HG02623 (cell line): ENCODE results near the gene SLC35F3.
"Not testable (repeated sequence)": the region's sequence is repeated elsewhere in the genome, so short reads cannot be mapped to it uniquely, and the experiment has no call there.

ENCODE experiments used
- ATAC-seq: cut with Tn5 transposase; IDR thresholded peaks from one replicate; pipeline ENCODE4 v1.9.1; 2021; ENCODE audit warnings: moderate library complexity; ENCODE audit not compliant: unreplicated experiment

SLC35F3 gene

DNA sequence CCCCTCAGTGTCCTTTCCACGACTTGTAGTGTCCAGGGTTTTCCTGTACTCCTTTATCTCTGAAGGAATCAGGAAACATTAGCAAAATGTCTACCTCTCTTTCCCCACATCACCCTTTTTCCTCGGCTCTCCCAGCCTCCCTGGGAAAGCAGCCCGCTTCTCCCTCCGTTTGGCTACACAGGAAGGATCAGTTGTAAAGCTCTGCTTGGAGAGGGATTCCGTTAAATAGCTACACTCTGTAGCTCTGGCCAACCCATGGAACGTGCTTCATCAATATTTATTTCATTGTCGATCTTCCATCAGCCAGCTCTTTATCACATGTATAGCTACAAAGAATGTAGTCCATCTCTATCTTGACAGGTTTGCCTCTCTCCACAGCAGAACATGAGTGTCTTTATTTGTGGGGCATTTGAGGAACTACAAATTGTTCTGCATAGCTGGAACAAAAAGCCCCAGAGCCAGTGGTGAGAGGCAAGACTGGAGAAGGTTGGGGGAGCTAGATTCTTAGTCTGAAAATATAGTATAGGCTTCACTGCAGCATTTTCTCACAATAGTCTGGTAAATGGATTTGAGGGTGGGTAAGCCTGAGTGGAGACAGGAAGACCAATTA, 191.8 kb downstream of the SLC35F3 start:
- ATAC-seq: no peak

DNA sequence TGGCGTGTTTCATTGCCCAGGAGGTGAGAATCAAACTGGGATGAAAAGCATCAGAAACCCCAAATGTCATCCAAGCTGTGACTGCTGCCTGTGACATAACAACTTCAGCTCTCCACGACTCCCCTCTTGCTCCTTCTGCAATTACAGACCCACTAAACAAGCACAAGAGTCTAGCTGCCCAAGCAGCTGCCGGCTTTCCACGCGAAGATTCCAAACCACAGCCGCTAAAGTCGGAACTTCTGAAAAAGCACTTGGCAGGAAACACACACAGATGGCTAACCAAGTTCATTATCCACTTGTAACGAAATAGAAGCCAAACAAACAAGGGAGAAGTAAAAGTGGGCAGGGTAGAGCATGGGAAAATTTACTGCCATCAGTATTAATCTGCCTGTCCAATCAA, 198.1 kb downstream of the SLC35F3 start:
- ATAC-seq: no peak

DNA sequence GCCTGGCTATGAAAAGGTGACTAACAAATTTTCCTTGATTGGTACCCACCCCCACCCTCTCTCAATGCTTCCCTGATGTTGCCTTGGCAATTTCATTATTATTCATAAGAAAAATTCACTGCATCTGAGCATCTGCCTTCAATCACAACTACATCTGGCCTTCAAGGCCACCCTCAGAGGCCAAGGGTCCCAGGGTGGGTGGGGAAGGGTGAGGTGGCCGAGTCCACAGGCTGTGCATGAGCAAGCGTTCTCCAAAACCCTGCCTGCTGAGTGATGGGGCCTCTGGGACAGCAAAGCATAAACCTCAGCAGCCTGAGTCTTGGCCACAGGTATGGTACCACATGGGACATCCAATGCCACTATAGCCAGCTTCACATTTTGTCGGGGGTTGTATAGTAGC, 198.7 kb downstream of the SLC35F3 start:
- no peak for ATAC-seq

DNA sequence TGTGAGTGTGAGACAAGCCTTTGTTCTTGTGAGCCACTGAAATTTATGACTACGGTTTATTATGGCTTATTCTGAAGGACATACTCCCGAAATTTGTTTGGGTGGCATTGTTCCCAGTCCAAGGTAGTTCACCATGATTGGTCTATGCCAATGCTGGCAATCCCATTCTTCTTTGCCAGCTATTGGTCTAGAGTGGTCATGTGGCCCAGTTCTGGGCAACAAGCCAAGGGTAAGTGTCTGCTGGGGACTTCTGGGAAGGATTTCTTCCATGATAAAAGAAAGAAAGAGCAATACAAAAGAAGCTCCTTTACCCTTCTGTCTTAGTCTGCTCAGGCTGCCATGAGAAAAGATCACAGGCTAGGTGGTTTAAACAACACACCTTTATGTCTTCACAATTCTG, 201.6 kb downstream of the SLC35F3 start:
- ATAC-seq: no peak

DNA sequence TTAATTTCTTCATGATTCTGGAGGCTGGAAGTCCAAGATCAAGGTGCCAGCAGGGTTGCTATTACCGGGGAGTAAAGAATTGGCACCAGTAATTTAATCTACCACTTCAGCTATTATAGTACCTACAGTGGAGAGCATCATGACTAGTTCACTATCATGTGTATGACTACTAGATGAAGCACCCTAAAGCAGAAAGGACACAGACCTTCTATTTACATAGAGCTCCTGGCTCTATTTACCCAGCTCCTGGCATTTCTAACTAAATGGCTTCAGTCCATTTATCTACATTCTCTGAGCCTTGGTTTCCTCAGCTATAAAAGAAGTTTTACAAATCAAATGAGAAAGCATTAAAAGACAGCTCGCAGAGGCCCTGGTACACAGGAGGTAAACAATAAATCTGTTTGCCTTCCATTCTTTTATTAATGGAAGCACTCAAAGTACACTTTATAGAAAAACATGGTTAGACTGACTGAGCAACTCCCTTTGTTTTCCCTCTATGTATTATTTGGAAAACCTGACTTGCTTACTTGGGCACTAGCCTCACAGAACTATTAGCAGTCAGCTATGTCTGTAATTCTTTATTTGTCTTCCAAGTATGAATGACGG, 203.0 kb downstream of the SLC35F3 start:
- ATAC-seq: no peak

DNA sequence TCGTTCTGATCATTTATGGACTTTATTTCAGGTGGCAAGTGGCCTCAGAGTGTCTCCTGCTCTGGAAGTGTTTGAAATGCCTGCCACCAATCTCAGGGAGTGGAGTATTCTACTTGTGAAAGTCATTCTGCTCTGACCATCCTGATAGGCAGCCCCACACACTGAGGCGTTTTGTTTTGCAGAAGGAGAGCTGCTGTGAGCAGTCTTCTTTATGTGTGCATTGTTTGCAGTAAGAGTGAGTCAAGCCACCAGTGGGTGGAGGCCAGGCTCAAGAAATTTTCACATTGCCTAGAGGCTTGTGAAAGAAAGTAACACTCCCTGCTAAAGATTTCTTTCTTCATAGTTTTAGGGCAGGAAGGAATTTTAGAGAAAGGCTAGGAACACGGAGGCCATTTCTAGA, 204.4 kb downstream of the SLC35F3 start:
- no peak for ATAC-seq

DNA sequence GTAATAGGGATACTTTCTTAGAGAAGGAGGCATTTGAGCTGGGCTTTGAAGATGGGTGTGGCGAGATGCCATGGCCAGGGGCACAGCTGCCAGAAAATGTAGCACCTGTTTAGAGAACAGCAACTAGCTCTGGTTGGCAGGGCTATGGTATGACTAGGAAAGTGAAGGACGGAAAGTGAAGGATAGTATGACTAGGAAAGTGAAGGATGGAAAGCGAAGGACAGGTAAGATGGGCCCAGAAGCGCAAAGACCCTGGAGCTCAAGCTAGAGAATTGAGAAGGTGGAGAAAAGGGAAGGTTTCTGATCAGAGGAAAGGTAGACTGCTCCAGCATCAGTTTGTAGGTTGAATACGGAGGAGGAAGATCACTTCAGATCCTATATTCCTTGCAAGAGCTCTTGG, 205.4 kb downstream of the SLC35F3 start:
- ATAC-seq: no peak

DNA sequence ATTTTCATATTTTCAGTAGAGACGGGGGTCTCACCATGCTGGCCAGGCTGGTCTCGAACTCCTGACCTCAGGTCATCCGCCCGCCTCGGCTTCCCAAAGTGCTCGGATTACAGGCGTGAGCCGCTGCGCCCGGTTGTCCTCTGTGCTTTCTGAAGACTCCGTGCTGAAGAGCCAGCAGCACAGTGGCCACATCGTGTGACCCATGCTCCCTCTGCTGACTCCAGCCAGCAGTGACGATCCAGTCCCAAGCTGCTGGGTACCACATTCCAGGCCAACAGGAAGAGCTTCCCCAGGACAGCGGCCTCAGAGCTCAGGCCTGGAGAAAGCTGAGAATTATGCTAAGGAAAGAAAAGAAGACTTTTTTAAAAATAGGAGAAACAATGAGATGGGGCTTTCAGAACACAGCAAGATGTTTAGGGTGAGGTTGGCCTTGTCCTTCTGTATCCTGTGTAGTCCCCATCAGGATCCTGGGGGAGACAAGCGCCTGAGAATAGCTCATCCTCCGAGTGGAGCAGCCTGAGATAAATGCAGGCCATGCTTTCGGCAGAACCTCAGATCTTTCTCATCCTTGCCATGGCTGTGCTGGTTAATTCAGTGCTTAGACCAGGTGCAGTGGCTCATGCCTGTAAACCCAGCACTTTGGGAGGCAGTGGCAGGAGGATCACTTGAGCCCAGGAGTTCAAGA, 207.1 kb downstream of the SLC35F3 start:
- ATAC-seq: no peak

DNA sequence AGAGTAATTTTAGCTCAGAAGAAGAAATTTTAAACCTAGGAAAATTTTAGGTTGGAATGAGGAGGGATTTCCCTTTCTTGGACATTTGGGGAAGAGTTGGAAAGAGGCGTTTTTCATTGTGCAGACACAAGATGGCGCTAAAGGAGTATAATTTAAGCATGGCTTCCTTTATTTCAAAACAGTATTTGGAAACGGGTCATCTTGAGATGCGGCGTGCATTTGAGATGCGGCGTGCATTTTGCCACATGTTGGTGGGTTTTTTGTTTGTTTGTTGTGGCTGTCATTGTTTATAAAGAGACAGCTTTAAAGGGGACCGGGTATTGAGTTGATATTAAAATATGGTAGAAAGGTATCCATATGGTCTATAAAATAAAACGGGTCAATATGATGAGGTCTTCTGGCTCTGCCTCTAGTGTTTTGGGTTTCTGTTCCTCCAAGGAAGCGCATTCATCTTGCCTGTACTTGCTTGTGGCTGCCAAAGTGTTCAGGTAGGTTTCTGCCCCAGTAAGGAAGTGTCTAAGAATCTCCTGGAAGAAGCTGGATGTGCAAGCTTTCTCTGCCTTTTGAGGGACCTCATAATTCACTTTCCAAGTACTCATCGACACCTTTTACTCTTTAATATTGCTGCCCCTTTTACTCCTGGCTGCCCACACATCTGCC, 210.3 kb downstream of the SLC35F3 start:
- ATAC-seq: no peak

DNA sequence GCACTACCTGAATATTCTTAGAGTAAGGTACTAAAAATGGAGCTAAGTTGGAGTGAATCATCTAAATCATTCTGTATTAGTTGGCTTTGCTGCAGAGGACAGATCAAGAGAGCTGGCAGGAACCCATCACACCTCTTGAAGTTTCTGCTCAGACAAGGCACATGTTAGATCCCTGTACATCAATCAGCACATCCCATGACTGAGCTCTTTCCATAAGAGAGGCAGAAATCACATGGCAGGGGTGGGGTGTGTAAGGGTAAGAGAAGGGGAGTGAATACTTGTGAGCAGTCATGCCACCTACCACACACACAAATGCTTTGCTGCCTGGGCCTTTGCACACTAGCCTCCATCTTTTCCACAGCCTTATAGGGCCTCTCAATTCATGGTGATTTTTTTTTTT, 214.4 kb downstream of the SLC35F3 start:
- no peak for ATAC-seq

DNA sequence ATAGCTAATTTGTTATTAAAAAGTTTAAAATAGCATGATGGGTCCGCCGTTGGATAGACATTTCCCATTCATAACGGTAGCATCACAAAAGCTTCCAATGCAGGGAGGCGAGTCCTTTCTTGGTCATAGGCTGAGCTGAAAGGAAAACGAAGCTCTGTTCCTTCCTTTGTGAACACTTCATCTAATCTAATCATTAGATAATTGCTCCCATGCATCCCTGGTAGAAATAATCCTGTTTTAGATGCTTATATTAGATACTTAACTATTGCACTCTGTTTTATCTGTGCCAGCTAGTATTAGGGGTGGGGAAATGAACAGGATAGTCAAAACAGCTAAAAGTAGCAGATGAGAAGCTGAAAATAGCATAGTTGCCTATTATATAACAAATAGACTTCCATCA, 215.0 kb downstream of the SLC35F3 start:
- no peak for ATAC-seq

DNA sequence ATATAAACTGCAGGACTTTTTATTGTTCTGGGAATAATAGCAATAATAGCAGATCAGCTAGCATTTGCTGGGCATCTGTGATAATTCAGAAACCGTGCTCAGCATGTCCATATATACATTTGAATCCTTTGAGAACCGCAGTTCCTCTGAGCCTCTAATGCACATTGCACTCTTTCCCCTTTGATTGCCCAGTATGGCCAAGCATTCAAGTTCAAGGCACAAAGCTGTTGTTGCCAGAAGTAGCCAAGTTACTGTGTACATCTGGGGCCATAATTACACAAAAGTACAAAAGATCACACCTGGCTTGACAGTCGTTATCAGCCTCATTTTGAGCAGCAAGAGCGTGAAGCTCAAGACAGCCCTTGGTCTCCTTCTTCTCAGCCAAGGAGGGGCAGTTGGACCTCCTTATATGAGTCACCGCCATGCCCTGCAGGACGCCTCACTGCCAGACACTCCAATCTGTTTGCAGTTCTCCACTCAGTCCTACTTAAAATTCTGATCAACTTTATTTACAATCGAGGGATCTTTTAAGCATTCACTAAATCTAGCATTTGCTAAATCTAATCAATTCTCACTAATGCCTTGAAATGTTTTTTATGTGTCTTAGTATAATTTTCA, 216.0 kb downstream of the SLC35F3 start:
- no peak for ATAC-seq

DNA sequence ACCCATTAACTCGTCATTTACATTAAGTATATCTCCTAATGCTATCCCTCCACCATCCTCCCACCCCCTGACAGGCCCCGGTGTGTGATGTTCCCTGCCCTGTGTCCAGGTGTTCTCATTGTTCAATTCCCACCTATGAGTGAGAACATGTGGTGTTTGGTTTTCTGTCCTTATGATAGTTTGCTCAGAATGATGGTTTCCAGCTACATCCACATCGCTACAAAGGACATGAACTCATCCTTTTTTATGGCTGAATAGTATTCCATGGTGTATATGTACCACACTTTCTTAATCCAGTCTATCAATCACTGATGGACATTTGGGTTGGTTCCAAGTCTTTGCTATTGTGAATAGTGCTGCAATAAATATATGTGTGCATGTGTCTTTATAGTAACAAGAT, 217.2 kb downstream of the SLC35F3 start:
- ATAC-seq: not testable (repeated sequence)

DNA sequence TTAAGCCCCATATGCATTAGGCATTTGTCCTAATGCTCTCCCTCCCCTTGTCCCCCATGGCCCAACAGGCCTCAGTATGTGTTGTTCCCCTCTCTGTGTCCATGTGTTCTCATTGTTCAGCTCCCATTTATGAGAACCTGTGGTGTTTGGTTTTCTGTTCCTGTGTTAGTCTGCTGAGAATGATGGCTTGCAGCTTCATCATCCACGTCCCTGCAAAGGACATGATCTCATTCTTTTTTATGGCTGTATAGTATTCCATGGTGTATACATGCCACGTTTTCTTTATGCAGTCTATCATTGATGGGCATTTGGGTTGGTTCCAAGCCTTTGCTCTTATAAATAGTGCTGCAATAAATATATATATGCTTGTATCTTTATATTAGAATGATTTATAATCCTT, 218.1 kb downstream of the SLC35F3 start:
- ATAC-seq: not testable (repeated sequence)

DNA sequence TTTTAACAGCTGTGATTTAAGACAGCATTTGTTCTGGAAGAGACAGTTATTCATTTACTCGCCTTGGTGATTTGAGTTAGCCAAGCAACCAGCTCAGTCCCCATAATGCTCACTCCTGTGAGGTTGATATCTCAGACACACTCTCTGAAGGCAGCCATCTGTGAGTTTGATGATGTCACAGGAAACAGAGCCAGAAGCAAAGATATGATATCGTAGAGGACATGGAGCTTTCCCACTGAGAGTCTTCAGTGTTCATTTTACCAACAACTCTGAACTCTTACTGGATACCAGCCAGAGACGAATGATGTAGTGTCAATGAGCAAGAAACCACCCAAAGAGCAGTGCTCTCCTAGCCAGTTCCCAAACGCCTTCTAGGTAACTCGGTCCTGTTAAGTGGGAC, 219.4 kb downstream of the SLC35F3 start:
- ATAC-seq: no peak

DNA sequence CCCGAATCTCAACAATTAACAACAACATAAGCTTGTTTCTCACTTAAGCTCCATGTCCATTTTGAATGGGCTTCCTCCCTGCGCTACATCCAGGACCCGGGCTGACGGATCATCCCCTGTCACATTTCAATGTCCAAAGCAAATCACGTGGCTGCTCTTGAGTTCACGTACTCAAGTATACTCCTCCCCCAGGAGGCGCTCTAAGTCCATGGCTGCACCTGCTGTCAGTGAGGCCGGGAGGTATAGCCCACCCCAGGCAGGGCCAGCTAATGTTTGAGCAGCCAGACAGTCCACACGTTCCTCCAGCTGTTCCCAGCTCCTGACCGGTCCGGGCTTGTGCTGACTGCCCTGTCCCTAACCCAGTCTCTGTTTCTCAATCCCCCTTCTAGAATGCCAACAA, 220.8 kb downstream of the SLC35F3 start:
- ATAC-seq: no peak

DNA sequence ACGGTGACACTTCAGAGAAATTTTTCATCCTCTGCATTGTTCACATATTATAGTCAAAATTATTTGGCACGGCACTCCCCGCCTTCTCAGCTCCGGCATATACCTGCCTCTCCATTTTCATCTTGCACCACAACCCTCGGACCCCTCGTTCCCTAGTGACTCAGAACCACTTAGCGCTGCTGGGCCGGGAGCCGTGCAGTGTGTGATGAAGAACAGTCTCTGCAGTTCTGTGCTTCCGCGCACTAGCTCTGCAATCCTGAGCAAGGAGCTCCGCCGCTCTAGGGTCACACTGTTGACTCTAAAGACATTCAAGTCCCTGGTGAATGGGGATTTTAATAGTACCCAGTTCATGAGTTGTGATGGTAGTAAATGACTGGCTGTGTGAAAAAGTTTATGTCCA, 221.2 kb downstream of the SLC35F3 start:
- ATAC-seq: no peak

DNA sequence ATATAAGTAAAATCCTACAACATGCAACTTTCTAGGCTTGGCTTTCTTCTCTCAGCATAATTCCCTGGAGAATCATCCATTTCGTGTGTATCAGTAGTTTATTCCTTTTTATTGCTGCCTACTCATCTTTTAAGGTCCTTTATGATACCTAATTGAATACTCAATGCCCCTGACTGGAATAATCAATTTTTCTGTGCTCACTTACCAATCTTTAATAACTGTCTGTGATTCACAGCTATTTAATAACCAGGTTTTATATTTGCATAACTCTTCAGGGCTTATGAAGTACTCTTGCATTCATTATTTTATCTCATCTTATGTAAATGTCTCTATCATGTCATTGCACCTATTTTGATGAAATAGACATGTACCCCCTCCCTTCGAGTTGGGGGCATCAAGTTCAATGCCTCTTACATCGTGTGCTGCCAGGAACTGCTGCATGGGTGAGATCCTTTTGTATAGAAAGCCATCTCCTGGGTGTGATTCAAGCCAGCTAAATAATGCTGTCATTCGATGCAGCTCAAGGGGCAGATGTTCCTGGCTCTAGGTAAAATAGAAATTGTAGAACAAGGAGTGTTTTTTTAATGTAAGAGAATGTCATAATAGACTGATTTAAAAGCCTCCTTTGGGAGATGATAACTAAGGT, 222.7 kb downstream of the SLC35F3 start:
- no peak for ATAC-seq

DNA sequence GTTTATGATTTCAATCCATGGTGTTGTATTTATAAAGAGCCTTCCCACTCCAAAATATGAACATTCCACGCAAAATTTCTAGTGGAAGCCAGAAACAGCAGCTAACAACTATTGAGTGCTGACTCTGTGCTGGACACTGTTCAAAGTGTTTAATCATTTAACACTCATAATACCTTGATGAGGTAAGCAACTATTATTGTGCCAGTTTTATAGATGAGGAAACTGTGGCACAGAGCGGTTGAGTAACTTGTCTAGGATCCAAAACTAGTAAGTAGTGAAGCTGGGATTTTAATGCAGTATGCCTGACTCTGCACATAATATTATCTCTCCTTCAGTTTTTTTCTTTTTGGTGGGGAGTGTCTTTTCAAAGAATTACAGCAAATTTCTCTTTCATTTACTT, 228.3 kb downstream of the SLC35F3 start:
- no peak for ATAC-seq

DNA sequence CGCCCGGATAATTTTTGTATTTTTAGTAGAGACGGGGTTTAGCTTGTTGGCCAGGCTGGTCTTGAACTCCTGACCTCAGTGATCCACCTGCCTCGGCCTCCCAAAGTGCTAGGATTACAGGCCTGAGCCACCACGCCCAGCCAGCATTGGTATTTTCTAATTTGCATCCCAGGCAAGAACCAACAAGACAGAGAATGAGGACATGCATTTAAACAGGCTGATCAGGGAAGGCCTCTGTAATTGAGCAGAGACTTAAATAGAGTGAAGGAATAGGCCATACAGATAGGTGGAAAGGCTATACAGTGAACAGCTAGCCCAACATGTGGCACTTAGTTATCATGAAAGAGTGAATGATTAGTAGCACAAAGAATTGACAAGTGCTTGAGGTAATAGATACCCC, 230.4 kb downstream of the SLC35F3 start:
- no peak for ATAC-seq

DNA sequence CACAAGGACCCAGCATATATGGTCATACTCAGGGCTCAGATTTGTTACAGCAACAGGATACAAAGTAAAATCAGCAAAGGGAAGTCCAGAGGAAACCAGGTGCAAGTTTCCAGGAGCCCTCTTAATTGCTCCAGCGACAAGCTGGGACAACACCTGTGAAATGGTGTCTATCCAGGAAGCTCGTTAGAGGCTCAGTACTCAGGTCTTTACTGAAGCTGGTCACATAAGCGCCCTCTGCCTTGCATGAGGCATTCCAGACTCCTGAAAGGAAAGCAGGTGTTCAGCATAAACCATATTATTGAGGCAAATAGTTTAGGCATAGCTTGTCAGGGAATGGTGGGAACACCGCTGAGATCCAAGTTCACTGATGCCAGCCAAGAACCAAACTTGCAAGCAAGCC, 231.0 kb downstream of the SLC35F3 start:
- no peak for ATAC-seq
